CD4-positive, alpha-beta T cell (primary cell): ENCODE data around the gene UGT1A1. TPM values are rescaled to one million over a fixed set of nuclear protein-coding genes. Genes with fewer than 3 reads are reported as not detected.

ENCODE experiments used
- ATAC-seq: fragments of 200-7000 bp; cut with Tn5 transposase; one replicate; pipeline ENCODE4 v1.10.0; 2022; ENCODE audit warnings: mild to moderate bottlenecking; ENCODE audit not compliant: poor library complexity
- CTCF ChIA-PET: fragments of 350-600 bp; sonication (Branson Sonifier 250); formaldehyde crosslinking; loops from one replicate; lab custom pipeline; 2021; ENCODE audit warnings: antibody characterized with exemption, inconsistent platforms; lab: Charles Lee
- POLR2A ChIA-PET: fragments of 350-600 bp; sonication (Branson Sonifier 250); formaldehyde crosslinking; loops from one replicate; lab custom pipeline; 2021; ENCODE audit warnings: antibody characterized with exemption, inconsistent platforms; lab: Charles Lee
- DNase-seq, 14 experiments: peaks; one replicate each; pipeline ENCODE4 v3.0.0-alpha.2; 2013 to 2020; ENCODE audit warnings: mixed read lengths in 2 of 14
- H3K27ac ChIP-seq, 2 donors: one replicate each; pipeline versions ENCODE4 v1.5.1 to v1.7.0; 2013; ENCODE audit warnings: low read length in 2 of 2, low read depth in 1 of 2, mild to moderate bottlenecking in 1 of 2
- H3K27me3 ChIP-seq, 2 experiments: 1 replicate in 1 of 2; 2 replicates in 1 of 2; pipeline versions ENCODE4 v1.6.1 to v1.7.0; 2013; ENCODE audit warnings: low read length in 2 of 2, control low read depth in 1 of 2, mild to moderate bottlenecking in 1 of 2, moderate library complexity in 1 of 2; ENCODE audit not compliant: insufficient read depth in 2 of 2, control insufficient read depth in 1 of 2
- H3K36me3 ChIP-seq: one replicate; pipeline ENCODE4 v1.6.1; 2013; ENCODE audit warnings: low read length, control low read depth; ENCODE audit not compliant: insufficient read depth
- H3K4me1 ChIP-seq: one replicate; pipeline ENCODE4 v1.6.1; 2013; ENCODE audit warnings: low read length, control low read depth; ENCODE audit not compliant: insufficient read depth
- H3K4me3 ChIP-seq: one replicate; pipeline ENCODE4 v1.5.1; 2013; ENCODE audit warnings: mild to moderate bottlenecking, low read length, moderate library complexity
- H3K9me3 ChIP-seq, 2 experiments: 1 replicate in 1 of 2; 2 replicates in 1 of 2; pipeline versions ENCODE4 v1.6.1 to v1.7.0; 2013; ENCODE audit warnings: low read length in 2 of 2, mild to moderate bottlenecking in 2 of 2, control low read depth in 1 of 2, moderate library complexity in 1 of 2; ENCODE audit not compliant: control insufficient read depth in 1 of 2, insufficient read depth in 1 of 2
- H3K27ac Mint-ChIP-seq: one replicate; pipeline ENCODE4 v1.8.0; 2020; ENCODE audit warnings: mixed read lengths
- H3K27me3 Mint-ChIP-seq: one replicate; pipeline ENCODE4 v1.8.0; 2021; ENCODE audit warnings: mixed read lengths
- H3K36me3 Mint-ChIP-seq: one replicate; pipeline ENCODE4 v1.8.0; 2021; ENCODE audit warnings: low read depth, mixed read lengths
- H3K4me1 Mint-ChIP-seq: one replicate; pipeline ENCODE4 v1.8.0; 2021; ENCODE audit warnings: low read depth, mixed read lengths
- H3K4me3 Mint-ChIP-seq: one replicate; pipeline ENCODE4 v1.8.0; 2020; ENCODE audit warnings: mild to moderate bottlenecking, mixed read lengths
- H3K9me3 Mint-ChIP-seq: one replicate; pipeline ENCODE4 v1.8.0; 2020; ENCODE audit warnings: mixed read lengths
- CTCF ChIP-seq: fragments of 200-600 bp; IDR thresholded peaks from one replicate; pipeline ENCODE4 v1.8.0; 2022; ENCODE audit warnings: antibody characterized with exemption, mild to moderate bottlenecking
- intact Hi-C, 2 experiments: fragments of 100-400 bp; cut with DNase I in 1 of 2; cut with micrococcal nuclease in 1 of 2; formaldehyde crosslinking; loops; one replicate each; pipeline versions ENCODE4 v1.15.1 to v1.9.0; 2023 to 2025; cut with DNase I, micrococcal nuclease
- total RNA-seq, 174 experiments: library from RNA in 2 of 174; stranded (reverse) in 2 of 174; gene quantifications; one replicate each; pipeline ENCODE4 v1.2.3 and lab custom pipeline; 2021 to 2026

Gene UGT1A1
- total RNA-seq, 2 experiments from 2014 or later, result not detected

DNA sequence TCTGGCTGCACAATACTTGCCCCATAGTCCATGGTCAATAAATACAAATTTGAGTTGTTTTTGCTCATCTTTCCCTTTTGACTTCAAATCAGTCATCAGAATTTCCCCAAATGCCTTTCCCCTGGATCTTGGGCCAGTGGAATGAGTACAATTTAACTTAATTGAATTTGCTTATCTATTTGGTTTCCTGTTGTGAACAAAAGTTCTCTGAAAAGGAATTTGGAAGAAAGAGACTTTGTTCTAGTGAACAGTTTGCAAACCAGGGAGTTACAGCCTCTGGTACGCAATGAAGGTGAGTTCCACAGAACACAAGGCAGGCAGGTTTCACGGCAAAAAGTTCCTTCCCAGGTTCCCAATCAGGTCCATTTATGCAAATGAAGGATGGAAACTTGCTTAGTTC is 1.2 kb upstream of the UGT1A1 start:
- no peaks in the 10 kb centered on the region for H3K27me3 ChIP-seq
- no peak overlapping the region for H3K4me3 Mint-ChIP-seq
- DNase-seq (no peak), ATAC-seq (no peak)
- H3K9me3 Mint-ChIP-seq, result no peaks in the 10 kb centered on the region
- H3K4me1 ChIP-seq, result no peaks in the 10 kb centered on the region
- ChIA-PET CTCF (no interaction called here), POLR2A (no interaction called here)
- H3K27ac ChIP-seq, result no peak overlapping the region
- peaks cover 0 to 7% of the 10 kb centered on the region in 2 experiments for H3K9me3 ChIP-seq
- no peak overlapping the region for H3K4me3 ChIP-seq
- TF ChIP-seq CTCF, result no peak
- intact Hi-C loops, result no loop called here
- no peak overlapping the region for H3K27ac Mint-ChIP-seq
- H3K36me3 ChIP-seq, result no peaks in the 10 kb centered on the region
- H3K27me3 Mint-ChIP-seq, result peaks cover 16% of the 10 kb centered on the region
- no peaks in the 10 kb centered on the region for H3K4me1 Mint-ChIP-seq
- no peaks in the 10 kb centered on the region for H3K36me3 Mint-ChIP-seq

DNA sequence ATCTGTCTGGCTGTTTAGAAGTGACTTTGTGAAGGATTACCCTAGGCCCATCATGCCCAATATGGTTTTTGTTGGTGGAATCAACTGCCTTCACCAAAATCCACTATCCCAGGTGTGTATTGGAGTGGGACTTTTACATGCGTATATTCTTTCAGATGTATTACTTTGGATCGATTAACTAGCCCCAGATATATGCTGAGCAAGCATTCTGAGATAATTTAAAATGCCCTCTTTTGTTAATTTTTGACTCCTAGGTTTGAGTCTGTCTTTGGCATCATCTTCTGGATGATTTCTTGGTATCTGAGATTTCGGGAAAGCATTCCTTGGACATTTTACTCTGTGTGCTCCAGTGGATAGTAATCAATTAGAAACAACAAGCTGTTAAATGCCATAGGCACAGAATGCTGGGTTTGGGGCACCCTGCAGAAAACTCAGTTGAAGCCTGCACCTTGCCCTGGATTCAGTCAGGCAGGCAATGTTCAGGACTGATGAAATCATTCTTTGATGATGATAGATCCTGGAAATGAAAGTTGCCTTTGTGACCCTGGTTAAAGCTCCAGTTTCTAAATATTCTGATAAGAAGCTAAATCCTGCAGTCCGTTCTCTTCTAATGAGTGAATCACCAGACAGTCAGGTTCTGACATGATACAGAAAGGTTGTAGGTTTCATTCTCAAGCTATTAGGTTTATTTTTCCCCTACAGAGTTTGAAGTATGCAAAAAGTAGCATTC is 1.1 kb downstream of the UGT1A1 start:
- H3K4me1 ChIP-seq, result no peaks in the 10 kb centered on the region
- H3K27me3 ChIP-seq, result no peaks in the 10 kb centered on the region
- Mint-ChIP-seq H3K27ac (no peak overlapping the region), H3K4me1 (no peaks in the 10 kb centered on the region), H3K36me3 (no peaks in the 10 kb centered on the region), H3K27me3 (peaks cover 25% of the 10 kb centered on the region), H3K9me3 (no peaks in the 10 kb centered on the region), H3K4me3 (no peak overlapping the region)
- no peaks in the 10 kb centered on the region for H3K36me3 ChIP-seq
- no peak overlapping the region for H3K27ac ChIP-seq
- ATAC-seq (no peak), DNase-seq (no peak)
- H3K9me3 ChIP-seq, result peaks cover 0 to 3% of the 10 kb centered on the region in 2 experiments
- TF ChIP-seq CTCF, result no peak
- intact Hi-C loops, result no loop called here
- H3K4me3 ChIP-seq, result no peak overlapping the region
- CTCF ChIA-PET, result no interaction called here
- POLR2A ChIA-PET, result no interaction called here

DNA sequence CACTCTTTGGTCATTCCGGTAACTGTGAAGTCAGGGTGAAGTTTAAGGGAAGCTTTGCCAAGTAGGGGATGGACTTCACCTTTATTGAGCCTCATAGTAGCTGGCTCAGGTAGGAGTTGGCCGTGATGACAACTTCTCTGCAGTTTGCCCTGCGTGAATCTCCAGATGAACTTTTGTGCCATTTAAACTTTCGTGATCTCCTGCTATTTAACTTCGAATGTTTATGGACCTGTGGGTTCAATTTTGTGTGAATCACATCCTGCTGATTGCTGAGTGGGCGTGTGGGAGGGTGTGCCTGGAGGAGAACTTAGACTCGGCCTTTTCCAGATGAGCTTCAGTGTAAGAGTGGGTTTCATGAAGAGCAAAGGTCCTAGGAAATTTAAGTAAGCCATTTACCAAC is 4.2 kb downstream of the UGT1A1 start:
- Mint-ChIP-seq H3K27me3 (peaks cover 43% of the 10 kb centered on the region), H3K4me3 (no peak overlapping the region), H3K4me1 (no peaks in the 10 kb centered on the region), H3K9me3 (no peaks in the 10 kb centered on the region), H3K36me3 (no peaks in the 10 kb centered on the region), H3K27ac (no peak overlapping the region)
- Histone ChIP-seq H3K4me1 (no peaks in the 10 kb centered on the region), H3K27ac (no peak overlapping the region), H3K4me3 (no peak overlapping the region), H3K36me3 (no peaks in the 10 kb centered on the region), H3K27me3 (peaks cover 3 to 6% of the 10 kb centered on the region in 2 experiments), H3K9me3 (peaks cover 0 to 5% of the 10 kb centered on the region in 2 experiments)
- TF ChIP-seq CTCF, result no peak
- ChIA-PET POLR2A (no interaction called here), CTCF (no interaction called here)
- DNase-seq, result no peak
- intact Hi-C loops, result no loop called here
- ATAC-seq, result no peak
